RCC 7860 (cell line): ENCODE measurements around the gene CSRNP3.
A peak's percentile ranks its signal among the peaks of the same experiment; 100 is the strongest.

Experiments
- DNase-seq: peaks from one replicate; pipeline ENCODE4 v3.0.0-alpha.2; 2015; ENCODE audit warnings: low spot score
- FAIRE-seq: peaks from 2 replicates; lab custom pipeline; 2012; peaks lifted over from hg19 to GRCh38; lab: Jason Lieb, UNC

Gene CSRNP3

DNA sequence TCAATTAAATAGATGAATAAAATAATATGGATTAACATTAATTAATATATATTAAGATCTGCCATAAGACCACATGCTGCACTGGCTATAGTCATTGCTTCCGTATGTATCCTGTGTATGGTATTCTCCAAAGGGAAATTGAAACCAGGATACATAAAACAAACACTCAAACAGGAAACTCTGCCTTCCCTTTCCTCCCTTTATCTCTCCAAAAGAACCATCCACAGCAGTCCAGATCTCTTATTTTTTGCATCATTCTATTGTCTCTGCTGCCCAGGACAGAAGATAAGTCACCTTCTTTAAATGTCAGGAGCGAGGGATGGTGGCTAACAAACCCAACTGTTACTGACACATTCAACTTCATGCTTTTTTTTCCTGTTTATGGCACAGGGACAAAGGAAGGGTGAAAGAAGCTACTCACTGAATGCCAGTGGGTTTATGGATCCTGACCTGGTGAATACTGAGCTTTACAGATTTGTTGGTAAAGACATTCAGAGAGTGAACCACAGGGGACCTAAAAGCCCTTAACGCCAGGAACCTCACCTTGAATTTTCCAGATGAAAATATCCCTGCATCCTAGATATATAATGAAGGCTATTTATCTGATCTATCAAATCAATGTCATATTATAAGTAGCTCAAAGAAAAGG lies 67.5 kb downstream of the CSRNP3 start:
- FAIRE-seq (no peak), DNase-seq (no peak)

DNA sequence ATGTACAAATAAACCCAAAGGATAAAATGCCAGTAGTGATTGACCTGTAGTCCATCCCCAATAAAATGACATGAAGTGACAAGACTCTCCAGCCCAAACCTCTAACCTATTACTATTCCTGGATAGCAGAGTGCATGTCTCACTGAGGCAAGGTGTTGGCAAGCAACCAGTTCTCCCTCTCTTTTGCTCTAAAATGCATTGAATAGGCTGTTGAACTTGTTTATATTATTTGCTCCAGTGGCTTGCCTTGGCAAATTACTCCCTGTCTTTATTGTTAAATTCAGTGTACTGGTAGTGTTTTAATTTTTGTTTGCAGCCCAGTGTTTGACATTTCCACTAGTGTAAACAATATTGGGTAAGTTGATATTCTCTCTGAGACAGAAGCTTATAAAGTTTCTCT lies 70.5 kb downstream of the CSRNP3 start:
- no peak for DNase-seq
- FAIRE-seq: no peak

DNA sequence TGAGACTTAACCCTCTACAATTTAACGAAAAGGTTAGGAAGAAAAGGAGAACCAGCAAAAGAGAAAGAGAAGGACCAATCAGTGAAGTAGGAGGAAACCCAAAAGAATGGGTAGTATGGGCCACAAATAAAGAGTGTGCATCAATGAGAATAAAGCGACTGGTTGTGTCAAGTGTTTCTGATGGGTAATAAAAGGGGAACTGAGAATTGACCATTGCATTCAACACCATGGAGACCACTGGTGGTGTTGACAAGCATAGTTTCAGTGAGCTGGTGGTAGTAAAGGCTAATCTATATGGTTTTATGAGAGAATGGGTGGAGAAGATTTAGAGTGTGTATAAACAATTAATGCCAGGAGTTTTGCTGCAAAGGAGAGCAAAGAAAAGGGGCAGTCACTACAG lies 75.4 kb downstream of the CSRNP3 start:
- FAIRE-seq: no peak
- DNase-seq: no peak

DNA sequence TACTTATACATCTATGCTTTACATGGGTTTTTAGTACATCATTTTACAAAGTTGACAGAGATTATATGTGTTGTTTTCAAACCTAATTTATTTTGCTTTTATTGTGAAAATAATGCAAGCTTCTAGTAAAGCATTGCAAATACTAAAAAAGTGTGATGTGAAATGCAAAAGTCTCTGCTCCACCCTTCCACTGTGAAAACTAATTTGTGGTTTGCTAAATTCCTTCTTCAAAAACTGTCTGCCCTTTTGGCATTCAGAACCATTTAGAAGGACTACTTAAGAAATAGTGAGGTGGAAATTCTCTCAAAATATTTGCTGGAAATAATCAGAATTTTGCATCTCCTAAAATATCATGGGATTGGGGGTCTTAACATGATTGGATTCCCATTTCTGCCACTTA lies 78.4 kb downstream of the CSRNP3 start:
- DNase-seq (no peak), FAIRE-seq (no peak)

DNA sequence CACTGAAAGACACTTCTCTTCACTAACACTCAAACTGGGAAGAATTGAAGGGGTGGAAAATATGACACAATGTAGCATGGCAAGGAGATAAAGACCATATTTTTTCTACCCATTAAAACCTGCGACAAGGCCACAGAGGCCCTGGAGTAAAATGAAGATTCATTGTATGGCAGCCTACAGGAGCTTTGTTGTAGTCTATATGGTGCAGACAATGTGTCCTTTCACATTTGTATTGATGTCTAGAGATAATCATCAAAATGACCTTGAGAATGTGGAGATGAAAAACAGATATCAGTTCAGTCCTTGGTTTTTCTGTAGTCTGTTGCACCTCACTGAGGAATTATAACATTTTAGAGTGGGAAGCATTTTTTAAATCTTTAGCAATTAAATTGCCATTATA lies 80.1 kb downstream of the CSRNP3 start:
- FAIRE-seq (no peak), DNase-seq (no peak)

DNA sequence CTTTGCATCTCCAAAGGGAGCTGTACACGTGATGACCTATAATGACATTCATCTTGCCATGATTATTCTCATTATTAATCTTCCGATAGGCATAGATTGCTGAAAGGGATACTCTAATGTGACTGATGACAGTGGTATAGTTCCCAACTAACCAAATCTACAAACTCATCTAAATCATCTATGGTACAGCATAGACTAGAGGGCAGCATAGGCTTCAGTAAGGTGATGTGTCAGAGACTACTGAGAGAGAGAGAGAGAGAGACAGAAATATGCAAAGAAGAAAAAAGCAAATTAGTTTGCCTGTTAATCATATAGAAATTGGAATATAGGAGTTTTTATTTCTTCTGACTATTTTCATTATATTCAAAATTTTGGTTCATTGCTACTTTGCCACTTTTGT lies 89.3 kb downstream of the CSRNP3 start:
- FAIRE-seq (no peak), DNase-seq (no peak)

DNA sequence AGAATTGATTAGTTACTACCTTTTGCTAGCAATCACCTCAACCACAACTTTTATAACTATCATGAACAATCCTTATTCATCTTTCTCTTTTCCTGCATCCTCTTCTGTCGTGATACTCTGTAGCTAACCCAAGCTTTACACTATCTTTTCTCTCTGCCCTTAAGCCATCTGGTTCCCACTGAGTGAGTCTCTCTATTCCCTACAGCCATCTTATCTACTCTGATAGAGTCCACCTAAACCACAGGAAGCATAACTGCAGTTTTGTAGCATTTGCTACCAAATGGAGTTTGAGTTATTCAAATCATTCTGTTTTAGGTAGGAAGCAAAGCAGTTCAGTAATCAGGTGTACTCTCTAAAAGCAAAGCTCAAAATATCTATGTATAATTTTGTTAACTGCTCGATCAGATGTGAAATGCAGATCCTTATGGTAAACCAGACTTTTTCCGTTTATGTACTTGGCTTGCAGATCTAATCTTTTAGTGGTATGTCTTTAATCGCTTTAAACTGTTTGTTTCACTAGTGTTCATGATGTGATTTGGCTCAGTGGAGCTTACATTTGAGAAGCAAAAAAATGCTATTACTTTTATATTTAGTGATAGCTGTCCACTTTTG lies 91.0 kb downstream of the CSRNP3 start:
- no peak for DNase-seq
- FAIRE-seq: no peak

DNA sequence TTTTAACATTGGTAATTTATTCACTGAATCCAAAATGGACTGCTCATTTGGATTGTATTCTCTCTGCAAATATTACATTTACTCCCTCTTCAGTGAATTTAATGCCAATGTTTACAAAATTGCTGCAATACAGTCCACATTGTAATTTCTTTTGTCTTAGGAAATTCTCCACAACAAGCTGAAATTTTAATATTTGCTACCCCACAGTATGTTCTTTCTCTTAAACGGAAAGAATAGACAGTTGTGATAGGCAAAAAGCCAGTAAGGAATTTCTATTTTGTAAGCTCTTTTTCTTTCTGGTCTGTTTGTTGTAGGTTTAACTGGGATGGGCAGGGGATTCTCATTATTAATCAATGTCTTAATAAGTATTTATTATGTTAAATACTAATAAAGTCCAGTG lies 92.0 kb downstream of the CSRNP3 start:
- DNase-seq: no peak
- FAIRE-seq: no peak

DNA sequence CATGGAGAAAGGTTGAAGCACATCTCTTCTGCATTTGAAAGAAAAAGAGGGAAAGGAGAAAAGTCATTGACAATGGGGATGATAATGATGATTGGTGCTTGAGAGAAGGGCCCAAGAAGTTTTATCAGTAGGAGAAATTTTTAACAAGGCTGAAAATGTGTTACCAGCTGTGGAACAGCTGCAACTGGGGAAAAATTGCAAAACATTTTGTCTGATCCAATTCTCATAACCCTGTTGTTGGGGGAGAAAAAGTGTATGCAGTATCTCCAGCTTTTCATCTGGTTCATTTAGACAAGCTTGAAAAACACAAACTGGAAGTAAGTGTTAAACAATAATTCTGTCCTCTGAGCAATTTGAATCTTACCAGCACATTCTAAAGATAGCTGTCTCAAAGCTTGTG lies 92.7 kb downstream of the CSRNP3 start:
- FAIRE-seq (no peak), DNase-seq (no peak)

DNA sequence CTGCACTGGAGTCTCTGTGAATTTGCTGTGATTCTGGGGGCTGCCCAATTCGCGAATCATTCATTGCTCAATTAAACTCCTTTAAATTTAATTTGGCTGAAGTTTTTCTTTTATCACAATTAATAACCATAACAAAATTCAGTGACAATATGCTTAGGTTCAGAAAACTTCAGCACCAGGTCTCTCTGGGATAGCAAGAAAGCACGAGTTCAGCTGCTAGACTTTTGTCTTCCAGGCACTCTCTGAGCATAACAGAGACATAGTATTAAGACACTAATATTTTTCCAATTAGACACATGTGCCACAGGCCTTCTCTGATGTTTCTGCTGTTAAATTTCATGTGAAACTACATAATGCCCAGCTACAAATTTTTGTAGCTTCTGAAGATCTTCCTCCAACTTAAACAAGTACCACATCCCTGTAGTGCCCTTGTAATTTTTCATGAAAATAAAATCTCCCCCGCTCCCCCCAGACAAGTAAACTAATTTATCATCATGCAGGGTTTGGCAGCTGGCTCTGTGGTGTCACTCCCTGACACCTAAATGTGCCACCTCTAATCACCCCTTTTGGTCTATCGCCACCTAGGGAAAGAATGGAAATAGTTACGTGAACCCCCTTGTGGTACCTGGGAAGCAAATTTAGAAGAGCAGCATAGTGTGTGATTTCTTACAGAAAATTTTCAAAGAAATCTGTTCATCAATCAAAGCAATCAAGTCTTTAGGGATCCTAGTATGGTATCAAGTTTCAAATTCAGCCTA lies 94.1 kb downstream of the CSRNP3 start:
- FAIRE-seq: no peak
- DNase-seq: no peak

DNA sequence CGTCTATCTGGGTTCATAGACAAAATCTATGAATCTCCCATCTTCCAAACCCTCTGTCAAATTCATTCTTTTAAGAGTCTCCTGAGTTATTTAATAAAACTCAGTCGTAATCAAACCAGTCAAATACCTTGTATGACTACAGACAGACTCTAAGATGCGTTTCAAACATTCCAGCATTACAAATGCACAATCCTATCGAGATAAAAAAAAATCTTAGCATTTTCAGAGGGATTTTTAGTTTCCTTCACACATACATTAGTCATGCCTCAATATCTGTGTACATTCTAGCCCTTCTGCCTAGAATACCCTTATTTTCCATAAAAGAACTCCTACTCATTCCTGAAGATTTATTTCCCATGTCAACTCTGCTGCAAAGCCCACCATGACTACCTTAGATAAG lies 96.5 kb downstream of the CSRNP3 start:
- no peak for FAIRE-seq
- no peak for DNase-seq

DNA sequence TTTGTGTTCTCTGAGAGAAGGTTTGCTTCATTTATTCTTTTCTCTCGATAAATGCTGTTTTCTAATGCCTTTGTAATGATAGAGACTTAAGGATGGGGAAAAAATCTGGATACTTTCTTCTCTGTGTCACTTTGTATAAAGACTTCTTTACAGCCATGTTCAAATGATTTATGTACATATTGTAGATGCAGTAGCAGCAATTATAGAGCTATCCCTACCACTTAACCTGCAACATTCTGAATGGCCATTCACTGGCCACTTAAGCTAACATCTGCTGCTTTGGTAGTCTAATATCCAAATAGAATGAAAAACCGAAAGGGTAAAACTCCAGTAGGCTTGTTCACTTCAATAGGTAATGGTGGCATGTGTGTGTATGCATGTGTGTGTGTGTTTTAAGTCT lies 97.8 kb downstream of the CSRNP3 start:
- FAIRE-seq (no peak), DNase-seq (no peak)

DNA sequence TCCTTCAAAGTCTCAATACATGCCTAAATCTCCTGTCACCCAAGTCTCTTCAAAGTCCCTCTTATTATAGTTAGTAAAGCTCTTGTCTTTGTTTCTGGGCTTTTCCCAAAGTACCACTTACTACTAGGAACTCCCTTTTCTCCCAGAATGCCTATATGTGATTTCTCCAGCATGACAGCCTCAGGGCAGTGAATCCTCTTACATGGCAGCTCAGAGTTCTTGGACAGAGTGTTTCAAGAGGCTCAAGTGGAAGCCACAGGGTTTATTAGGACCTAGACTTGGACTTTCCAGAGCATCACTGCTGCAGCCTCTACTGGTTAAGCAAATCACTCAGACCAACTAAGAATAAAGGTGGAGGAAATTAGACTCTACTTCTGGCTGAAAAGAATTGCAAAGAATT lies 98.9 kb downstream of the CSRNP3 start:
- FAIRE-seq (no peak), DNase-seq (no peak)

DNA sequence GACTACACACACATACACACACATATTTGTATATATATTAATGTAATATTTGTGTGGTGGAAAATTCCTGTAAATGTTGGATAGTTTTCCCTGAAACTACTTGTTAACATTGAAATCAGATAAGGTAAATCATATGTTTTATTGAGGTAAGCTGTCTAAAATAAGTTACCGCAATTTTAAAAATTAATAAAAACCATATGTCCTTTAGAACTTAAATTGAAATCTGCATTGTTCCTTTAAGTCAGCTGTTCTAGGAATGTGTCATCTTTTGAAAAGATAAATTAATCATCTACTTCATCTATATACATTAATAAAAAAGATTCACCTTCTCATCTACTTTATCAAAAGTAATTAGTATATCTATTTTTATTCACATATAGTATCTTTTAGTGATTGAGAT lies 102.0 kb downstream of the CSRNP3 start:
- DNase-seq: no peak
- no peak for FAIRE-seq

DNA sequence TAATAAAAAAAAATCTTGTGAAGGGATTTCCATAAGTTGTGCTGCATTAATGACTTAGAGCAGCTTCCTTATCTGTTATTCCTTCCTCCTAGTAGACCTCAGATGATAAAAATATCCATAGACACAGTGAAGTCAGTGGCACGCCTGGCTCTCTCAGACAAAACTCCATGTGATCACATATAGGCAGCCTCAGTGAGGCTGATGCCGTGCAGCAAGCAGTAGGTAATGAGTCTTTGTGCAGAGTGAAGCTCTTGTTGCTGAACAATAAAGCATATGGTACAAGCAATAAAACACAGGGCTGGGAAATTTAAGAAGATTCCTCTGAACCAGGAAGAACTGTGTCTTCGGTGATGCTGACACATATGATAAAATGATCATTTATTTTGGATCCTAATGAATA lies 102.7 kb downstream of the CSRNP3 start:
- FAIRE-seq (no peak), DNase-seq (no peak)

DNA sequence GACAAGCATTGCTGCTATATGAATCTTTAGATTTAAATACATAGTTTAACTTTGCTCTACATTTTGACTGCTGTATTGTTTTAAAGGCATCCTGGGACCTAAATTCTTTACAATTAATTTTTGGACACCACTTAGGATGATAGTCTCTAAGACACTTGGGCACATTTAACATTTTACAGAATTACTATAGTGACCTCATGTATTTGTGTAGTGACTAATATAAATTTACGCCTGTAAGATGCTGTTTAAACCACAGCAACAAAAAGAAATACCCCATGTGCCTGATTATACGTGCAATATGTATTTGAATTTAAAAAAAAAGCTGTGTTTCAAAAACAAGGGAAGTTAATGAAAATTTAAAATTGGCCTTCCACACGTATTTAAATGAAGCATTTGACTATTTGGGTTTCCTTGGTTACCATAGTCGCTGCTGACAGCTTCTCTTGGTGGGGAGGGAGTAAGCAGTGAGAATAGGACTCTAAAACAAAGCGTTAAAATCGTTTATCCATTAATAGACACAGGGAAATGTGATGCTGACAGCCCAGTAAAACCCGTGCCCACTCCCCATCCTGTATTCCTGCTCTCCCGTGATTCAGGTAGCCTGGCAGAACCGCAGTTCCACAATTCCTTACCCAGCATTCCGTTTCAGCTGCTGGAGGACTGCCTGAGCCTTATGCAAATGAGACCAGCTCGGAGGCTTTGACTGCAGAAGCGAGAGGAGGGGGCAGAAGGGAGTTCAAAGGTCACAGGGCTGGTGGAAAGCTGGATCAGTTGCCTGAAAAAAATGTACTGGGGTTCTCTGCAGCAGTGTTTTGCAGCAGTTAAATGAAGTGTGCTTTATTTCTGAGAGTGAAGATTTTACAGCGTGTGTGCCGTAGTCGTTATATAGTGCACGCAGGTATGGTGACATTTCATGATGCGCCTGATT lies 104.3 kb downstream of the CSRNP3 start:
- DNase-seq (peak; percentile 25), FAIRE-seq (no peak)

DNA sequence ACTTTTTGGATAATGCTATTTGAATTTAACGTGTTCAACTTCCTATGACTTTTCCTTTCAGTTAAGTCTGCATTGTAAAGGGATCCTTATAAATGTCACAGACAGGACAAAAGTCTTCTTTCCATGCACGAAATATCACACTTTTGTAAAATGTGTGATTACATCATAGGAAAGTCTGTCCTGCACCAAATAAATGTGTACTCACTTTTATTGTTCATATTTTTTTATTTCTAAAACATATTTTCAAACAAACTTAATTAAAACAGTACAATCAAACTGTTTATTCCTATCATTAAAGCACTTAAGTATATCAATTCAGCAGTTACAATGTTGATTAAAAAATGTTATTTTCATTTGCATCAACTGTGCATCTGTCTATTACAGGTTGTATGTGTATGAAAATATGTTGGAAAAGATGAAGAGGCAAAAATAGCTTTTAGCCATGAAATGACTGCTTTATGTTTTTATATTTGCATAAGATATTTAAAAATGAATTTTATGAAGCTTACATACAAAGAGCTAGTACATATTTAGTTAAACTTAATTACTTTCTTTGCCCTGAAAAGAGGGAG lies 105.6 kb downstream of the CSRNP3 start:
- DNase-seq (no peak), FAIRE-seq (peak; percentile 10)

DNA sequence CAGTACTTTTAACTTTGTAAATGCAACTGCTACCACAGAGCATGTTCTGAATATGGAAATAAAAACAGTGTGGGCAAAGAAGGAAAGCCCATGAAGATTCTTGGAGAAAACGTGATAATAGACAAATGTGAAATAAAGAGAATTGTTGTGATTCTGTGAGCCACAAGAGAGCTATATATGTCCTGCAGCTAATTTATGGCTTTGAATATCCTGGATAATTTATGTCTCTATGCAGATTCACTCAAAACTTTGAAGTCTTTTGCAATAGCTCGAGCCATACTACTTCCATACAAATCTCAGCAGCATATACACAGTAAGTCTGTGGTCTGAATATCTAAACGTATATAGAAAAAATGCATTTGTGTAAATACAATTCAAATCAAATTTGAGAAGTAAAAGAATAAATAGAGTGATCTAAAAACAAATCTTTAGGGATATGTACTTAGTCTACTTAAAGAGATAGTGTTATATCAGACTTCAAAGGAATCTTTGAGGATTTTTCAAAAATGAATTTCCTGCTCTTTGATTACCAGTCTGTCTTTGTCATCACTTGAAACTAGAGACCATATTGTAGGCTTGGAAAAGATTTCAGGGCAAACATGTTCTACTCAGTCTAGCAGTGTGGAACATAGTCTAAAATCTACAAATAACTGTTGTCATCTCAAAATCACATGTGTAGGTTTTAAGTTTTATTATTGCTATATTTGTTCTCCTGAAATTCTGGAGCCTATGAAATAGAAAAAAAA lies 107.1 kb downstream of the CSRNP3 start:
- FAIRE-seq (no peak), DNase-seq (no peak)

DNA sequence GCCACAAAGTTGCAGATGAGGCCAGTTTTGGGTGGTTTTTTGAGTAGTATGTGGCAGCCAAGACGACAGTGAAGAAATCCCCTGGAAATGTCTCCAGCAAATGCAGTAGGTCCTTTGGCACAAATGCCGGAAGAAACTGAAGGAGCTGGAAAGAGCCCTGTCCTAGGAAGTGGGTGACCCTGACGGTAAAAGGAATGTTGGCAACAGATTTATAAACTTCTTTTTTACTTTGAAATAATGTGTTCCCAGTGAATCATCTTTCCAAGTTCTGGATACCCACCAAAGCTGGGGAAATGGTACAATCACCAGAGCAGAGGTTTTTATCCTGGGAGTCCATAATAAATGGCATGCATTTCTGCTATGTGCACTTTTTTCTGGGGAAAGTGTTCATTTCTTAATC lies 112.9 kb downstream of the CSRNP3 start:
- FAIRE-seq: no peak
- DNase-seq: no peak

DNA sequence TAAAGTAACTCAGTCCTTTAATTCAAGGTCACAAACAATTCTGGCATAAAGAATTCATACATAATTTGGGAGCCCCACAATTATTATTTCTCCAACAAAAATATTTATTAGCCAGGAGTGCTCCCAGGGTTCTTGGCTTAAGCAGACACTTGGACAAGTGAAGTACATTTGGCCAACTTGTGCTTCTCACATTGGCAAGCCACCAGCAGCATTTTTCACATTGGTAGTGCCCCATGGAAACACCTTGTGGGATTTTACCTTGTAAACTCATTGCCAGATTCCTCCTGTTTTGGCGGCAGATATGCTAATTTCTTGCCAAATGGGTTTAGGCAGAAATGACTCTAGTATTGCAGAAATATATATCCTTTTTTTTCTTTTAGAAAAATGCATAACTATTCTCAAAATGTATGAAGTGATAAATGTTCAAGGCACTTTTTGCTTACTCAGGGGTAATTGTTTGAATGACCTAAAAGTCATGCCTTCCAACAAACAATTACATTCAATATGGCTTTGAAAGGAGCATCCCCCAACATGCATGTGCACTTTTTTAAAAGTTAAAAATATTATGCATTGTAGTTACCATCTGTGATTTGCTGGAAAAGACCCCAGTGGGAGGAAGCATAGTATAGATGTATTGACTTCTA lies 113.5 kb downstream of the CSRNP3 start:
- DNase-seq: no peak
- no peak for FAIRE-seq
